PC-3 (cell line): Measurements from ENCODE around the gene SLC26A8. TPM values are rescaled to one million over a fixed set of nuclear protein-coding genes. Genes with fewer than 3 reads are reported as not detected.

ENCODE experiments used
- ATAC-seq: fragments of 200-7000 bp; cut with Tn5 transposase; 2 replicates; pipeline ENCODE4 v1.9.1; 2020; ENCODE audit warnings: mild to moderate bottlenecking, moderate library complexity
- BruUV-seq: library from RNA; stranded (reverse); fragments of 400-500 nt; replicated peaks from 2 replicates; lab custom pipeline; 2021; lab: Mats Ljungman, UMichigan
- CTCF ChIA-PET: fragments of 300-600 bp; sonication (Branson Sonifier 250); formaldehyde crosslinking; loops from one replicate; lab custom pipeline; 2022; ENCODE audit warnings: antibody characterized with exemption; lab: Charles Lee
- POLR2A ChIA-PET: fragments of 300-600 bp; sonication (Branson Sonifier 250); formaldehyde crosslinking; loops from one replicate; lab custom pipeline; 2022; ENCODE audit warnings: antibody characterized with exemption; ENCODE audit not compliant: unreplicated experiment; lab: Charles Lee
- DNase-seq: peaks from one replicate; pipeline ENCODE4 v3.0.0-alpha.2; 2015
- H2AFZ ChIP-seq: fragments of 300-600 bp; sonication (generic); 2 replicates; pipeline ENCODE4 v1.6.0; 2016; ENCODE audit warnings: antibody characterized with exemption, low read length
- H3F3A ChIP-seq: fragments of 300-600 bp; sonication (generic); one replicate; pipeline ENCODE4 v1.6.0; 2017; ENCODE audit warnings: antibody characterized with exemption, low read length, control low read depth, mild to moderate bottlenecking; ENCODE audit not compliant: unreplicated experiment
- H3K27ac ChIP-seq: fragments of 300-600 bp; sonication (generic); 2 replicates; pipeline ENCODE4 v1.5.1; 2016; ENCODE audit warnings: mild to moderate bottlenecking, low read length
- H3K27me3 ChIP-seq: fragments of 300-600 bp; sonication (generic); 2 replicates; pipeline ENCODE4 v1.6.1; 2016; ENCODE audit warnings: low read length, mixed read lengths
- H3K36me3 ChIP-seq: fragments of 300-600 bp; sonication (generic); 2 replicates; pipeline ENCODE4 v1.6.1; 2016; ENCODE audit warnings: low read depth, mixed run types, low read length, mixed read lengths
- H3K4me1 ChIP-seq: fragments of 300-600 bp; sonication (generic); 2 replicates; pipeline ENCODE4 v1.5.1; 2016; ENCODE audit warnings: low read length; ENCODE audit not compliant: insufficient read depth
- H3K4me2 ChIP-seq: fragments of 300-600 bp; sonication (generic); 2 replicates; pipeline ENCODE4 v1.6.0; 2016; ENCODE audit warnings: low read length
- H3K4me3 ChIP-seq: fragments of 300-600 bp; sonication (generic); 2 replicates; pipeline ENCODE4 v1.5.1; 2016; ENCODE audit warnings: mild to moderate bottlenecking, low read length, mixed read lengths
- H3K79me2 ChIP-seq: fragments of 300-600 bp; sonication (generic); 2 replicates; pipeline ENCODE4 v1.6.1; 2017; ENCODE audit warnings: low read length, mixed read lengths
- H3K9ac ChIP-seq: fragments of 300-600 bp; sonication (generic); 2 replicates; pipeline ENCODE4 v1.6.0; 2016; ENCODE audit warnings: mild to moderate bottlenecking, low read length
- H3K9me2 ChIP-seq: fragments of 300-600 bp; sonication (generic); replicated peaks from 2 replicates; pipeline ENCODE4 v1.6.1; 2016; ENCODE audit warnings: mixed run types, low read length, mixed read lengths
- H3K9me3 ChIP-seq: fragments of 300-600 bp; sonication (generic); 2 replicates; pipeline ENCODE4 v1.6.1; 2016; ENCODE audit warnings: low read length, mixed read lengths
- H4K20me1 ChIP-seq: fragments of 300-600 bp; sonication (generic); 2 replicates; pipeline ENCODE4 v1.6.1; 2016; ENCODE audit warnings: low read length, mixed read lengths
- EZH2 ChIP-seq: fragments of 300-600 bp; sonication (generic); IDR thresholded peaks from one replicate; pipeline ENCODE4 v1.6.1; 2017; ENCODE audit warnings: antibody characterized with exemption, mild to moderate bottlenecking, low read length; ENCODE audit not compliant: unreplicated experiment
- EZH2phosphoT487 ChIP-seq: fragments of 300-600 bp; sonication (generic); IDR thresholded peaks from 2 replicates; pipeline ENCODE4 v1.6.1; 2018; ENCODE audit warnings: mild to moderate bottlenecking, antibody characterized with exemption, low read length, borderline replicate concordance
- intact Hi-C: fragments of 100-400 bp; cut with micrococcal nuclease; formaldehyde crosslinking; loops from 2 replicates; pipeline ENCODE4 v1.9.0; 2023
- total RNA-seq: library from RNA; depleted of rRNA; stranded (reverse); fragments of >200 nt; gene quantifications from 2 replicates; pipeline ENCODE4 v1.2.3, GENCODE V29; 2014
- TF ChIP-seq, protein P1 (sequence below): fragments of 300-600 bp; sonication (generic); conservative IDR thresholded peaks from 2 replicates; pipeline ENCODE4 v1.5.1; 2017; ENCODE audit warnings: antibody characterized with exemption, low read depth, mild to moderate bottlenecking, low read length

SLC26A8 gene
- total RNA-seq, 1 experiment from 2014 or later, result not detected

DNA sequence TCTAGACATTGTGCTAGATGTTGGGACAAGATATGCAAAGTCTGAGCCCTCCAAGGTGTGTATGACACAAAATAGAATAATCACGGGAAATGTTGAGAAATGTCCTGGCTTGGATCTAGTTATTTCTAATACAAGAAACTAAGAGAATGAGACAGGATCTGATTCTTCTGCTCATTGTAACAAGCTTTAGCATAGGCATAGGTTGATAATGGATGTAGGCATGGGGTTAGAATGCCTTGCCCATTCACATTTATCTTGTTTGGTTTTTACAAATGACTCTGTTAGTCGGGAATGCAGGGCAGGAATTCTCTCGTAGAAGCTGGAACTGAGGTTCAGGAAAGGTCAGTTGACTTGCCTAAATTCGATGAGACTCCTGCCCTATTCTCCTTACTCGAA is 1.5 kb upstream of the SLC26A8 start:
- H4K20me1 ChIP-seq, result 0 out of 2 replicates have a peak, but pooled peaks cover 10% of the 10 kb centered on the region
- H3K9me3 ChIP-seq, result no peaks in the 10 kb centered on the region
- intact Hi-C loops, result loop anchor here (2.0 kb wide), 1 partner anchor 105 kb away; the partner anchor contains the start of gene SRPK1
- H3K4me2 ChIP-seq, result no peak overlapping the region
- DNase-seq (peak; percentile 26), ATAC-seq (no peak)
- H3K27me3 ChIP-seq, result no peaks in the 10 kb centered on the region
- H3K9me2 ChIP-seq, result no peaks in the 10 kb centered on the region
- H3K9ac ChIP-seq, result no peak overlapping the region
- H3K4me3 ChIP-seq, result no peak overlapping the region
- no peak for TF ChIP-seq EZH2phosphoT487
- TF ChIP-seq EZH2, result no peak
- TF ChIP-seq, protein P1, sequence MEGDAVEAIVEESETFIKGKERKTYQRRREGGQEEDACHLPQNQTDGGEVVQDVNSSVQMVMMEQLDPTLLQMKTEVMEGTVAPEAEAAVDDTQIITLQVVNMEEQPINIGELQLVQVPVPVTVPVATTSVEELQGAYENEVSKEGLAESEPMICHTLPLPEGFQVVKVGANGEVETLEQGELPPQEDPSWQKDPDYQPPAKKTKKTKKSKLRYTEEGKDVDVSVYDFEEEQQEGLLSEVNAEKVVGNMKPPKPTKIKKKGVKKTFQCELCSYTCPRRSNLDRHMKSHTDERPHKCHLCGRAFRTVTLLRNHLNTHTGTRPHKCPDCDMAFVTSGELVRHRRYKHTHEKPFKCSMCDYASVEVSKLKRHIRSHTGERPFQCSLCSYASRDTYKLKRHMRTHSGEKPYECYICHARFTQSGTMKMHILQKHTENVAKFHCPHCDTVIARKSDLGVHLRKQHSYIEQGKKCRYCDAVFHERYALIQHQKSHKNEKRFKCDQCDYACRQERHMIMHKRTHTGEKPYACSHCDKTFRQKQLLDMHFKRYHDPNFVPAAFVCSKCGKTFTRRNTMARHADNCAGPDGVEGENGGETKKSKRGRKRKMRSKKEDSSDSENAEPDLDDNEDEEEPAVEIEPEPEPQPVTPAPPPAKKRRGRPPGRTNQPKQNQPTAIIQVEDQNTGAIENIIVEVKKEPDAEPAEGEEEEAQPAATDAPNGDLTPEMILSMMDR, result no peak
- no peak overlapping the region; the same call in 1 of the 2 replicates for H2AFZ ChIP-seq
- H3K36me3 ChIP-seq, result no peaks in the 10 kb centered on the region
- POLR2A ChIA-PET, result no interaction called here
- H3K79me2 ChIP-seq, result peaks cover 33% of the 10 kb centered on the region
- no TSS peak for BruUV-seq
- CTCF ChIA-PET, result no interaction called here
- H3K27ac ChIP-seq, result no peak overlapping the region
- no peaks in the 10 kb centered on the region for H3F3A ChIP-seq
- peaks cover 12% of the 10 kb centered on the region; the same call in 1 of the 2 replicates for H3K4me1 ChIP-seq

DNA sequence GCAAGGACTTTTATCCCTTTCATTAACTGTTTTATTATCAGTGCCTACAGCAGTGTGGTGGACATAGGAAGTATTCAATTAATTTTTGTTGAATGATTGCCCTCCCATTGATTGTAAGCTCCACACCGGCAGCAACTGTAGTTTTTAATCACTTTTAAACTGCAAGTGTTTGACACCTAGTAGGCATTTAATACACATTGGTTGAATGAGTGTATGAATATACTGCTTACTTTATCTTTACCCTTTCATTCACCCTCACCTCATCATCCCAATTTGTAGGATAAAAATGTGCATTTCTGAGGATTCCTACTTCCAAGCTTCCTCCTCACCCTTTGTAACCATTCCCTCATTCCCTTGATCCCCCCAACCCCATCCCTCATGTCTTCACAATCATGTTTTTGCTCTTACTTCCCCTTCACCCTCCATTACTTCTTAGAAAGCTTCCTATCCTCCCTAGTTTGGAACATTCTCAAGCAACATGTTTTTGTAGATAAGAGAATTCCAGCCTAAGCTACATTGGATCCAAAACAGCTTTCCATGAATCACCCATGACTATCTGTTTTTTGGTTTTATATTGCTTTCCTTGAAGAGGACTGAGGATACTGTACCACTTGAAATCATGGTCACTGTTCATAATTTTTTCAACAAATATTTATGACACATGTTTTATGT is 955 bp upstream of the SLC26A8 start:
- CTCF ChIA-PET, result no interaction called here

More for the DNA sequence above, 955 bp upstream of the SLC26A8 start:
- intact Hi-C loops, result no loop called here
- Histone ChIP-seq H4K20me1 (0 out of 2 replicates have a peak, but pooled peaks cover 10% of the 10 kb centered on the region), H3F3A (no peaks in the 10 kb centered on the region), H3K36me3 (no peaks in the 10 kb centered on the region), H3K9me2 (no peaks in the 10 kb centered on the region), H3K4me1 (peaks cover 12% of the 10 kb centered on the region; the same call in 1 of the 2 replicates), H3K27me3 (no peaks in the 10 kb centered on the region), H3K4me3 (no peak overlapping the region), H3K9ac (no peak overlapping the region), H3K79me2 (peaks cover 28% of the 10 kb centered on the region), H2AFZ (no peak overlapping the region), H3K27ac (no peak overlapping the region), H3K4me2 (no peak overlapping the region), H3K9me3 (no peaks in the 10 kb centered on the region)
- no peak for ATAC-seq
- no peak for DNase-seq
- no TSS peak for BruUV-seq
- POLR2A ChIA-PET, result no interaction called here
- TF ChIP-seq EZH2phosphoT487 (no peak), EZH2 (no peak)
- TF ChIP-seq, protein P1, result no peak
